ENCODE measurements around the gene TOM1L2. TPM values are rescaled to one million over a fixed set of nuclear protein-coding genes. Genes with fewer than 3 reads are reported as not detected.

The TOM1L2 gene
- total and polyA plus RNA-seq, 2 of the 4 experiments (the other 2 are of a cell fraction): 34.4 to 51.7 TPM

DNA sequence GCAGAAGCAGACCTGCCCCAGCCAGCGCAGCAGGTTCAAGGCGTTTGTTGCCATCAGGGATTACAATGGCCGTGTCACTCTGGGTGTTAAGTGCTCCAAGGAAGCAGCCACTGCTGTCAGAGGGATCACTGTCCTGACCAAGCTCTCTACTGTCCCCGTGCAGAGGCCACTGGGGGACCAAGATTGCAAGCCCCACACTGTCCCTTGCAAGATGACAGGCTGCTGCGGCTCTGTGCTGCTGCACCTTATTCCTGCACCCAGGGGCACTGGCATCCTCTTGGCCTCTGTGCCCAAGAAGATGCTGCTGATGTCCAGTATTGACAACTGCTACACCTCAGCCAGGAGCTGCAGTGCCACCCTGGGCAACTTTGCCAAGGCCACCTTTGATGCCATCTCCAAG lies 39.1 kb upstream of the TOM1L2 start:
- Histone ChIP-seq H2BK15ac (ENCODE audit: low read depth, low read length) (no peak overlapping the region), H3K4ac (ENCODE audit: low read depth, low read length) (no peak overlapping the region), H2AK9ac (replicated peaks; ENCODE audit: low read depth, low read length, poor library complexity) (no peak overlapping the region), H3K4me2 (ENCODE audit: low read depth, low read length) (no peak overlapping the region), H2BK120ac (ENCODE audit: low read depth, low read length) (no peak overlapping the region), H3K18ac (ENCODE audit: low read depth, low read length) (no peak overlapping the region), H3K27ac (ENCODE audit: insufficient read depth, low read length) (no peak overlapping the region), H4K5ac (ENCODE audit: low read depth, low read length) (no peak overlapping the region), H3K14ac (replicated peaks; ENCODE audit: low read depth, low read length) (no peak overlapping the region), H3K36me3 (ENCODE audit: control insufficient read depth, insufficient read depth, low read length) (peaks cover 7% of the 10 kb centered on the region), H3K4me1 (ENCODE audit: control insufficient read depth, insufficient read depth, low read length) (peaks cover 8% of the 10 kb centered on the region), H3K23ac (ENCODE audit: low read depth, low read length) (no peak overlapping the region), H3K9me1 (ENCODE audit: insufficient read depth, low read length) (peaks cover 16% of the 10 kb centered on the region), H3K9ac (ENCODE audit: low read depth, low read length) (no peak overlapping the region), H3K27me3 (ENCODE audit: control insufficient read depth, insufficient read depth, low read length) (no peaks in the 10 kb centered on the region), H4K20me1 (ENCODE audit: insufficient read depth, low read length) (no peaks in the 10 kb centered on the region), H3K56ac (ENCODE audit: extremely low read depth, insufficient read depth, low read length) (no peak overlapping the region), H2BK5ac (ENCODE audit: low read depth, low read length, poor library complexity, severe bottlenecking) (no peak overlapping the region), H2AFZ (replicated peaks; ENCODE audit: low read length, poor library complexity) (no peak overlapping the region), H3K4me3 (ENCODE audit: insufficient read depth, low read depth, low read length) (no peak overlapping the region), H4K91ac (ENCODE audit: insufficient read depth, low read depth, low read length) (no peak overlapping the region), H2AK5ac (ENCODE audit: low read depth, low read length) (no peak overlapping the region), H4K8ac (ENCODE audit: low read depth in 2 of 2, low read length in 2 of 2) (no peak overlapping the region), H3K9me3 (ENCODE audit: control insufficient read depth, insufficient read depth, low read length) (peaks cover 2% of the 10 kb centered on the region; the same call in 1 of the 2 replicates), H2BK20ac (ENCODE audit: low read depth, low read length) (no peak overlapping the region), H3K79me1 (ENCODE audit: low read depth in 1 of 2, low read length in 2 of 2) (no peaks in the 10 kb centered on the region; a peak in 1 of 4 replicates)
- no peak for DNase-seq
- no peak for ATAC-seq (ENCODE audit: low read depth)
- dilution Hi-C loops (cut with HindIII; ENCODE audit: low sequenced_read_pairs, unreplicated experiment) (no loop called here), intact Hi-C loops (cut with micrococcal nuclease) (no loop called here), in situ Hi-C loops (cut with MboI; ENCODE audit: low sequenced_read_pairs) (no loop called here)
- WGBS, 2 experiments (ENCODE audit: extremely low coverage in 2 of 2, insufficient read length in 1 of 2): 90% methylated on average over 5 of the region's 5 CpGs; no CpG with 5 or more reads in 1 of the 2 experiments
- no TSS peak for BruUV-seq (replicated peaks)
- CTCF ChIA-PET: interaction anchor here (0.7 kb wide), 1 partner anchor 121 kb away, joined by 3 read pairs; no protein-coding TSS in a partner anchor
- POLR2A ChIA-PET (ENCODE audit: unreplicated experiment): no interaction called here
- TF ChIP-seq SMC3 (IDR thresholded peaks at IDR 0.05; ENCODE audit: low read depth, low read length) (no peak), RCOR1 (IDR thresholded peaks at IDR 0.05; ENCODE audit: insufficient replicate concordance, low read length) (no peak), CEBPB (IDR thresholded peaks at IDR 0.05; ENCODE audit: low read depth, low read length) (no peak), MAFK (IDR thresholded peaks at IDR 0.05; ENCODE audit: low read depth, low read length) (no peak), RFX5 (IDR thresholded peaks at IDR 0.05; ENCODE audit: low read depth, low read length) (no peak), NFE2L2 (IDR thresholded peaks at IDR 0.05; ENCODE audit: low read depth, low read length) (no peak), BHLHE40 (IDR thresholded peaks at IDR 0.05; ENCODE audit: low read depth, low read length) (no peak), USF2 (IDR thresholded peaks at IDR 0.05; ENCODE audit: low read depth, low read length) (no peak), FOS (IDR thresholded peaks at IDR 0.05; ENCODE audit: low read depth, low read length) (no peak)
- TF ChIP-seq, protein P1, sequence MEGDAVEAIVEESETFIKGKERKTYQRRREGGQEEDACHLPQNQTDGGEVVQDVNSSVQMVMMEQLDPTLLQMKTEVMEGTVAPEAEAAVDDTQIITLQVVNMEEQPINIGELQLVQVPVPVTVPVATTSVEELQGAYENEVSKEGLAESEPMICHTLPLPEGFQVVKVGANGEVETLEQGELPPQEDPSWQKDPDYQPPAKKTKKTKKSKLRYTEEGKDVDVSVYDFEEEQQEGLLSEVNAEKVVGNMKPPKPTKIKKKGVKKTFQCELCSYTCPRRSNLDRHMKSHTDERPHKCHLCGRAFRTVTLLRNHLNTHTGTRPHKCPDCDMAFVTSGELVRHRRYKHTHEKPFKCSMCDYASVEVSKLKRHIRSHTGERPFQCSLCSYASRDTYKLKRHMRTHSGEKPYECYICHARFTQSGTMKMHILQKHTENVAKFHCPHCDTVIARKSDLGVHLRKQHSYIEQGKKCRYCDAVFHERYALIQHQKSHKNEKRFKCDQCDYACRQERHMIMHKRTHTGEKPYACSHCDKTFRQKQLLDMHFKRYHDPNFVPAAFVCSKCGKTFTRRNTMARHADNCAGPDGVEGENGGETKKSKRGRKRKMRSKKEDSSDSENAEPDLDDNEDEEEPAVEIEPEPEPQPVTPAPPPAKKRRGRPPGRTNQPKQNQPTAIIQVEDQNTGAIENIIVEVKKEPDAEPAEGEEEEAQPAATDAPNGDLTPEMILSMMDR (conservative IDR thresholded peaks at IDR 0.05; ENCODE audit: low read depth, low read length): no peak

Measured in IMR-90 (cell line).